ENCODE measurements around the gene BNIP2. TPM values are rescaled to one million over a fixed set of nuclear protein-coding genes. Genes with fewer than 3 reads are reported as not detected.

Gene BNIP2, protein sequence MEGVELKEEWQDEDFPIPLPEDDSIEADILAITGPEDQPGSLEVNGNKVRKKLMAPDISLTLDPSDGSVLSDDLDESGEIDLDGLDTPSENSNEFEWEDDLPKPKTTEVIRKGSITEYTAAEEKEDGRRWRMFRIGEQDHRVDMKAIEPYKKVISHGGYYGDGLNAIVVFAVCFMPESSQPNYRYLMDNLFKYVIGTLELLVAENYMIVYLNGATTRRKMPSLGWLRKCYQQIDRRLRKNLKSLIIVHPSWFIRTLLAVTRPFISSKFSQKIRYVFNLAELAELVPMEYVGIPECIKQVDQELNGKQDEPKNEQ
- polyA plus RNA-seq (2012; ENCODE audit: low read depth, missing spikeins) = 38.5 TPM

GRCh38 chr15:59688782-59689625 is at the start of gene BNIP2:
Gene BNIP2 (minus strand): TSS chr15:59689320. CDS start chr15:59682457, 6,863 bp downstream.
- TF ChIP-seq TAF1 (IDR thresholded peaks at IDR 0.05; ENCODE audit: low read depth, low read length) (0 out of 2 replicates have a peak, but pooled peaks have one; percentile 48), POU2F2 (IDR thresholded peaks at IDR 0.05; ENCODE audit: low read depth, low read length) (no peak), PAX5 (IDR thresholded peaks at IDR 0.05; ENCODE audit: insufficient read depth, low read length, severe bottlenecking) (peak; percentile 89), POLR2A (IDR thresholded peaks at IDR 0.05; ENCODE audit: low read depth, low read length) (peak; percentile 77), SPI1 (IDR thresholded peaks at IDR 0.05; ENCODE audit: low read depth, low read length) (no peak), POLR2AphosphoS5 (IDR thresholded peaks at IDR 0.05; ENCODE audit: low read depth, low read length) (no peak)
- peak; percentile 64 for DNase-seq (ENCODE audit: insufficient read length, low spot score)
- FAIRE-seq = peak; percentile 98

- FAIRE-seq = no peak
- no peak for DNase-seq (ENCODE audit: insufficient read length, low spot score)
- TF ChIP-seq POLR2A (IDR thresholded peaks at IDR 0.05; ENCODE audit: low read depth, low read length) = no peak
- no peak for TF ChIP-seq SPI1 (IDR thresholded peaks at IDR 0.05; ENCODE audit: low read depth, low read length)
- no peak for TF ChIP-seq POU2F2 (IDR thresholded peaks at IDR 0.05; ENCODE audit: low read depth, low read length)
- TF ChIP-seq TAF1 (IDR thresholded peaks at IDR 0.05; ENCODE audit: low read depth, low read length) = no peak
- TF ChIP-seq POLR2AphosphoS5 (IDR thresholded peaks at IDR 0.05; ENCODE audit: low read depth, low read length) = no peak
- no peak for TF ChIP-seq PAX5 (IDR thresholded peaks at IDR 0.05; ENCODE audit: insufficient read depth, low read length, severe bottlenecking)
These were observed 49.6 kb upstream of the BNIP2 start for GRCh38 chr15:59738676-59739075.

- no peak for FAIRE-seq
- no peak for DNase-seq (ENCODE audit: insufficient read length, low spot score)
- no peak for TF ChIP-seq PAX5 (IDR thresholded peaks at IDR 0.05; ENCODE audit: insufficient read depth, low read length, severe bottlenecking)
These were observed 47.1 kb upstream of the BNIP2 start for GRCh38 chr15:59736181-59736580.

DNA sequence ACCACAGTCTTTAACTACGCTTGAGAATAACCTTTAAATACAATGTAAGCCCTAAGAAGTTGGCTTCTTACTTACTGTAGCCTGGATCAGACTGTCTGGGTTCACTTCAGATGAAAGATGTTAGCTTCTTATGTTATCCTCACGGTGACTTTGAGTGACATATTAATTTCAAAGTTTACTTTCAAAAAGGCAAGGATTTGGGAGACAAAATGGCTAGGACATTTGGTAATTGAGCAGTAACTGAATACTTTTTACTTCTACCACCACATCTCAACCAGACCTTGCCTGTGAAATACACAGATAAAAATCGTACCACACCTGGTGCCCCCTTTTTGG is 36.0 kb upstream of the BNIP2 start:
- peak; percentile 85 for FAIRE-seq
- no peak for DNase-seq (ENCODE audit: insufficient read length, low spot score)
- TF ChIP-seq POLR2AphosphoS5 (IDR thresholded peaks at IDR 0.05; ENCODE audit: low read depth, low read length) (no peak), SPI1 (IDR thresholded peaks at IDR 0.05; ENCODE audit: low read depth, low read length) (no peak), TAF1 (IDR thresholded peaks at IDR 0.05; ENCODE audit: low read depth, low read length) (no peak), POLR2A (IDR thresholded peaks at IDR 0.05; ENCODE audit: low read depth, low read length) (no peak), POU2F2 (IDR thresholded peaks at IDR 0.05; ENCODE audit: low read depth, low read length) (no peak), PAX5 (IDR thresholded peaks at IDR 0.05; ENCODE audit: insufficient read depth, low read length, severe bottlenecking) (no peak)

DNA sequence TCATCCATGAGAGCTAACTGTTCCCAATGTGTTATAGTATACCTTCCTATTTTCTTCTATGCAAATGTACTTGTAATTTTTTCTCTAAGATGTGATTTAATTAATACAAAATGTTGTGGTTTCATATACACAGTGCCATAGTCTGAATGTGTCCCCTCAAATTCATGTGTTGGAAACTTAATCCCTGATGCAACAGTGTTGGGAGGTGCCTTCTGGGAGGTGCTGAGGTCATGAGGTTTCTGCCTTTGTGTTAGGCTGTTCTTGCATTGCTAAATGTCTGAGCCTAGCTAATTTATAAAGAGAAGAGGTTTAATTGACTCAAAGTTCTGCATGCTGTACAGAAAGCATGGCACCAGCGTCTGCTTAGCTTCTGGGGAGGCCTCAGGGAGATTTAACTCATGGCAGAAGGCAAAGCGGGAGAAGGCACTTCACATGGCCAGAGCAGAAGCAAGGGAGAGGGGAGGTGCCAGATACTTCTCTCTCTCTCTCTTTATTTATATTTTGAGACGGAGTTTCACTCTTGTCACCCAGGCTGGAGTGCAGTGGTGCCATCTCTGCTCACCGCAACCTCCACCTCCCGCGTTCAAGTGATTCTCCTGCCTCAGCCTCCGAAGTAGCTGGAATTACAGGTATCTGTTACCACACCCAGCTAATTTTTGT is 34.7 kb upstream of the BNIP2 start:
- no peak for TF ChIP-seq PAX5 (IDR thresholded peaks at IDR 0.05; ENCODE audit: insufficient read depth, low read length, severe bottlenecking)
- TF ChIP-seq TAF1 (IDR thresholded peaks at IDR 0.05; ENCODE audit: low read depth, low read length) = no peak
- TF ChIP-seq POU2F2 (IDR thresholded peaks at IDR 0.05; ENCODE audit: low read depth, low read length) = no peak
- no peak for FAIRE-seq
- DNase-seq (ENCODE audit: insufficient read length, low spot score) = no peak

- TF ChIP-seq PAX5 (IDR thresholded peaks at IDR 0.05; ENCODE audit: insufficient read depth, low read length, severe bottlenecking) (no peak), SPI1 (IDR thresholded peaks at IDR 0.05; ENCODE audit: low read depth, low read length) (no peak), POLR2A (IDR thresholded peaks at IDR 0.05; ENCODE audit: low read depth, low read length) (no peak), TAF1 (IDR thresholded peaks at IDR 0.05; ENCODE audit: low read depth, low read length) (no peak), POLR2AphosphoS5 (IDR thresholded peaks at IDR 0.05; ENCODE audit: low read depth, low read length) (no peak), POU2F2 (IDR thresholded peaks at IDR 0.05; ENCODE audit: low read depth, low read length) (no peak)
- DNase-seq (ENCODE audit: insufficient read length, low spot score) (no peak), FAIRE-seq (no peak)
These were observed 33.4 kb upstream of the BNIP2 start for GRCh38 chr15:59722476-59722875.

DNA sequence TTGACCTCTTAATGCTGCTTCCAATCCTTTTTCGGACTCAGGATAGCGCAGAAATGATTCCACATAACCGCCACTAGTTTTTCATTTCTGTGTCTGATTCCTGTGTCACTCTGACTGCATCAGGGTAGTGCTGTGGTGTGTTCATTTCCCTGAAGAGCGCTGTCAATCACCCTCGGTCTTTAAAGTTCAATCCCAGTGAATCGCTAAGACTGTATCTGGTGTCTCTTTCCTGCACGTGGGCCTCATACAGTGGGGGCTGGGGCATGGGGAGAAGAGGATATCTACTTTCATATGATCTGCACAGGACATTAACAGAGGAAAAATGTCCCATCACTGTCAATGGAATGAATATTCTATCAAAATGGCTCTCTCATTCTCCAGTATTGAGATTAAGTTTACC is 32.9 kb upstream of the BNIP2 start:
- TF ChIP-seq SPI1 (IDR thresholded peaks at IDR 0.05; ENCODE audit: low read depth, low read length) (no peak), POLR2AphosphoS5 (IDR thresholded peaks at IDR 0.05; ENCODE audit: low read depth, low read length) (no peak), TAF1 (IDR thresholded peaks at IDR 0.05; ENCODE audit: low read depth, low read length) (no peak), PAX5 (IDR thresholded peaks at IDR 0.05; ENCODE audit: insufficient read depth, low read length, severe bottlenecking) (no peak), POLR2A (IDR thresholded peaks at IDR 0.05; ENCODE audit: low read depth, low read length) (no peak), POU2F2 (IDR thresholded peaks at IDR 0.05; ENCODE audit: low read depth, low read length) (no peak)
- no peak for FAIRE-seq
- DNase-seq (ENCODE audit: insufficient read length, low spot score) = no peak

DNA sequence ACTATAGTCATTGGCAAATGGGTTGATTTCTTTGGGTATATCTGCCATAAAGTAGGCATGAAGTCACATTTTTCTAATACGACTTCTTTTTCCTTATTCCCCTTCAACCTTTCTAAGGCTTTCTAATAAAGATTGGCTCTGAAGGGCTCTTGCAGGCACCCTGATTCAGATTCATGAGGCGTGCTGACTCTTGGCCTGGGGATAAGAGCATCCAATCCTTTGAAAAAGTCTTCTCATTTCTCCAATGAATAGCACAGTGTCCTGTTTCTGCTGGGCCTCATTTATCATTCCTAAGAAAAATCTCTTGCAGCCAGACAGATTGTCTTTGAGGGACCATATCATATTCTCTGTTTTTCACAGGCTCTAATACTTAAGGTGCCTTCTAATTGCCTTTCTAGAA is 32.3 kb upstream of the BNIP2 start:
- FAIRE-seq (no peak), DNase-seq (ENCODE audit: insufficient read length, low spot score) (no peak)
- TF ChIP-seq TAF1 (IDR thresholded peaks at IDR 0.05; ENCODE audit: low read depth, low read length) = no peak
- TF ChIP-seq PAX5 (IDR thresholded peaks at IDR 0.05; ENCODE audit: insufficient read depth, low read length, severe bottlenecking) = no peak
- TF ChIP-seq POLR2A (IDR thresholded peaks at IDR 0.05; ENCODE audit: low read depth, low read length) = no peak
- TF ChIP-seq POLR2AphosphoS5 (IDR thresholded peaks at IDR 0.05; ENCODE audit: low read depth, low read length) = no peak
- no peak for TF ChIP-seq POU2F2 (IDR thresholded peaks at IDR 0.05; ENCODE audit: low read depth, low read length)
- no peak for TF ChIP-seq SPI1 (IDR thresholded peaks at IDR 0.05; ENCODE audit: low read depth, low read length)

- DNase-seq (ENCODE audit: insufficient read length, low spot score) (no peak), FAIRE-seq (no peak)
- TF ChIP-seq POLR2AphosphoS5 (IDR thresholded peaks at IDR 0.05; ENCODE audit: low read depth, low read length) (no peak), TAF1 (IDR thresholded peaks at IDR 0.05; ENCODE audit: low read depth, low read length) (no peak), SPI1 (IDR thresholded peaks at IDR 0.05; ENCODE audit: low read depth, low read length) (no peak), POLR2A (IDR thresholded peaks at IDR 0.05; ENCODE audit: low read depth, low read length) (no peak), POU2F2 (IDR thresholded peaks at IDR 0.05; ENCODE audit: low read depth, low read length) (no peak), PAX5 (IDR thresholded peaks at IDR 0.05; ENCODE audit: insufficient read depth, low read length, severe bottlenecking) (no peak)
These were observed 24.1 kb upstream of the BNIP2 start for GRCh38 chr15:59713177-59713576.

Data from GM12891 (cell line).